Astrocyte of the cerebellum (primary cell): ENCODE measurements around the gene C20orf173.

Experiments
- DNase-seq: peaks from one replicate; pipeline ENCODE4 v3.0.0-alpha.2; 2011; ENCODE audit warnings: low read depth
- H3K4me3 ChIP-seq: 2 replicates; pipeline ENCODE4 v1.5.1; 2011; ENCODE audit warnings: mild to moderate bottlenecking, low read depth, low read length, moderate library complexity
- in situ Hi-C: cut with HindIII; loops from 2 replicates; pipeline ENCODE4 v1.10.0; 2017; ENCODE audit warnings: low sequenced_read_pairs
- TF ChIP-seq, protein P1 (sequence below): IDR thresholded peaks from 2 replicates; pipeline ENCODE4 v1.5.1; 2012; ENCODE audit warnings: low read length, low read depth, moderate library complexity, mild to moderate bottlenecking; ENCODE audit errors: missing control alignments

C20orf173 gene

GRCh38 chr20:35492352-35492751, 37.1 kb downstream of the C20orf173 start:
- in situ Hi-C loops = no loop called here
- TF ChIP-seq, protein P1, sequence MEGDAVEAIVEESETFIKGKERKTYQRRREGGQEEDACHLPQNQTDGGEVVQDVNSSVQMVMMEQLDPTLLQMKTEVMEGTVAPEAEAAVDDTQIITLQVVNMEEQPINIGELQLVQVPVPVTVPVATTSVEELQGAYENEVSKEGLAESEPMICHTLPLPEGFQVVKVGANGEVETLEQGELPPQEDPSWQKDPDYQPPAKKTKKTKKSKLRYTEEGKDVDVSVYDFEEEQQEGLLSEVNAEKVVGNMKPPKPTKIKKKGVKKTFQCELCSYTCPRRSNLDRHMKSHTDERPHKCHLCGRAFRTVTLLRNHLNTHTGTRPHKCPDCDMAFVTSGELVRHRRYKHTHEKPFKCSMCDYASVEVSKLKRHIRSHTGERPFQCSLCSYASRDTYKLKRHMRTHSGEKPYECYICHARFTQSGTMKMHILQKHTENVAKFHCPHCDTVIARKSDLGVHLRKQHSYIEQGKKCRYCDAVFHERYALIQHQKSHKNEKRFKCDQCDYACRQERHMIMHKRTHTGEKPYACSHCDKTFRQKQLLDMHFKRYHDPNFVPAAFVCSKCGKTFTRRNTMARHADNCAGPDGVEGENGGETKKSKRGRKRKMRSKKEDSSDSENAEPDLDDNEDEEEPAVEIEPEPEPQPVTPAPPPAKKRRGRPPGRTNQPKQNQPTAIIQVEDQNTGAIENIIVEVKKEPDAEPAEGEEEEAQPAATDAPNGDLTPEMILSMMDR = no peak
- no peak overlapping the region for H3K4me3 ChIP-seq
- no peak for DNase-seq

GRCh38 chr20:35491823-35492222, 37.6 kb downstream of the C20orf173 start:
- TF ChIP-seq, protein P1 = no peak
- in situ Hi-C loops = no loop called here
- no peak overlapping the region for H3K4me3 ChIP-seq
- no peak for DNase-seq

DNA sequence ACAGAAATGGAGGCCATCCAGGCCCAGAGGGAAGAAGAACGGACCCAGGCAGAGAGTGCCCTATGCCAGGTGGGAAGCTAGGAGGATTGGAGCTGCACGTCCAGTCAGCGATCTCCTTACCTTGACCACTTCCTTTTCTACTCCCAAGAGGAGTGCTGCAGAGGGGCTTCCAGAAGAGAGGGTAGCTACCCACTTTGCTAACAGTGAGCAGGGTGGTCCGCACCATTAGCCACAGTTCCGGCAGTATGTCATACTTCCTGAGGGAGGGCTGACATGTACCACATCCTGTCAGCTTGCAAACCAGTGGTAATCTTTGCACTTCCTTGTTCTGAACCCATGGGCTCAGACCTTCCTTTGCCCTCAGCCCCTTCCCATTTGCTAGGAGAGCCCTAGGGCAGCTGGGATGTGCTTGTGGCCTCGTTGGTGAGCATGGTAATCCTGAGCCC, 38.7 kb downstream of the C20orf173 start:
- in situ Hi-C loops = no loop called here
- TF ChIP-seq, protein P1 = no peak
- no peak for DNase-seq
- H3K4me3 ChIP-seq = no peak overlapping the region

DNA sequence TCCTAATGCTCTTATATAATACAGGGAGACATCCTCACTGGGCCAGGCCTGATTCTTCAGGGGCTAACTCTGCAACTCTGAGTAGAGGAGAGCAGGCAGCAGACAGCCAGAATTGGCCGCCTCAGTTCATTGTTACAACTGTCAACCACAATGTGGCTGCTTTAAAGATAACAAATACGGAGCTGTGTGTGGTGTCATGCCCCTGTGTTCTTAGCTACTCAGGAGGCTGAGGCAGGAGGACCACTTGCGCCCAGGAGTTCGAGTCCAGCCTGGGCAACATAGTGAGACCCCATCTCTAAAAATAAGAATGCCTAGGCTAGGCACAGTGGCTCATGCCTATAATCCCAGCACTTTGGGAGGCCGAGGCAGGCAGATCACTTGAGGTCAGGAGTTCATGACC, 39.7 kb downstream of the C20orf173 start:
- in situ Hi-C loops = no loop called here
- H3K4me3 ChIP-seq = no peak overlapping the region
- DNase-seq = no peak
- TF ChIP-seq, protein P1 = no peak

DNA sequence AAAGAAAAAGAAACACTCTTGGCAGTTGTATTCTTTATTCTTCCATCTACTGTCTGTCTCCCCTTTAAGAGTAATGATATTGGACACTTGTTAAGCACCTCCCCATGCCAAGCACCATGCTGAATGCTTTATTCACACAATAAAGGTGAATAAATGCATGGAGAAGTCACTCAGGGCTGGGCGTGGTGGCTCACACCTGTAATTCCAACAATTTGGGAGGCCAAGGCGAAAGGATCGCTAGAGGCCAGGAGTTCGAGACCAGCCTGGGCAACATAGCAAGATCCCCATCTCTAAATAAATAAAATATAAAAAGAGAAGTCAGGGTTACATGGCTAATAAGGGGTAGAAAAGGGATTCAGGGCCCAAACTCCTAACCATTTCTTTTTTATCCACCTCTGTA, 42.0 kb downstream of the C20orf173 start:
- no peak for DNase-seq
- H3K4me3 ChIP-seq = no peak overlapping the region
- TF ChIP-seq, protein P1 = no peak
- in situ Hi-C loops = no loop called here

DNA sequence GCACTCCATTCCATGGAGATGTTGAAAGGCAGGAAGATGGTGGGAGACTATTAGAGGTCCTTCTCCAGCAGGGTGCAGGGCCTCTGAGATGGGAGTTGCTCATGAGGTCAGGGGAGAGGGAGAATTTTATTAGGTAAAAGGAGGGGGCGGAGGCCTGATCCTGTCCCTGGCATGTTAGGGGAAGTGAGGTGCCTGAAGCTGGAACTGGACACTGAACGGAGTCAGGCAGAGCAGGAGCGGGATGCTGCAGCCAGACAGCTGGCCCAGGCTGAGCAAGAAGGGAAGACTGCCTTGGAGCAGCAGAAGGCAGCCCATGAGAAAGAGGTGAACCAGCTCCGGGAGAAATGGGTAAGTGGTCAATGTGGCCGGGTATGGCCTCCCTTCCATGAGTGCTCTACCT, 49.7 kb downstream of the C20orf173 start:
- no peak overlapping the region for H3K4me3 ChIP-seq
- DNase-seq = no peak
- TF ChIP-seq, protein P1 = no peak
- in situ Hi-C loops = loop anchor here (10.0 kb wide), 1 partner anchor 255 kb away; no protein-coding TSS in a partner anchor
